ENCODE results near the gene ZNF438. TPM values are rescaled to one million over a fixed set of nuclear protein-coding genes. Genes with fewer than 3 reads are reported as not detected.
"Not testable (repeated sequence)": the region's sequence is repeated elsewhere in the genome, so short reads cannot be mapped to it uniquely, and the experiment has no call there.

ZNF438 gene
- total and polyA plus RNA-seq, 4 donors, result 7.8 to 19.2 (median 10.2) TPM

DNA sequence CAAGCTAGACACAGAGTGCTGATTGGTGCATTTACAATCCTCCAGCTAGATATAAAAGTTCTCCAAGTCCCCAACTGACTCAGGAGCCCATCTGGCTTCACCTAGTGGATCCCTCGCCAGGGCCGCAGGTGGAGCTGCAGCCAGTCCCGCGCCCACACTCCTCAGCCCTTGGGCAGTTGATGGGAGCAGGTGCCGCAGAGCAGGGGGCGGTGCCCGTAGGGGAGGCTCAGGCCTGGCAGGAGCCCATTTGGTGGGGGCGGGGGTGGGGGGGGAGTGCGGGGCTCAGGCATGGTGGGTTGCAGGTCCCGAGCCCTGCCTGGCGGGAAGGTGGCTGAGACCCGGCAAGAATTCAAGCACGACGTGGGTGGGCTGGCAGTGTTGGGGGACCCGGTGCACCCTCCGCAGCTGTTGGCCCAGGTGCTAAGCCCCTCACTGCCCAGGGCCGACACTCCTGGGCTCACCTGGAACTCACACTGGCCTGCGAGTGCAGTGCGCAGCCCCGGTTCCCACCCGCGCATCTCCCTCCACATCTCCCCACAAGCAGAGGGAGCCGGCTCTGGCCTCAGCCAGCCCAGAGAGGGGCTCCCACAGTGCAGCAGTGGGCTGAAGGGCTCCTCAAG, 101.7 kb downstream of the ZNF438 start:
- peaks cover 0 to 7% (median 0%) of the 10 kb centered on the region in 4 donors for H3K36me3 ChIP-seq (ENCODE audit: control insufficient read depth in 4 of 4, insufficient read depth in 4 of 4, low read length in 4 of 4)
- DNase-seq (no peak), ATAC-seq (ENCODE audit: insufficient read depth, low FRiP score) (no peak)
- 94 to 98% methylated on average over 23 of the region's 23 CpGs for WGBS, 2 donors
- no peaks in the 10 kb centered on the region for H3K4me1 ChIP-seq (ENCODE audit: control insufficient read depth in 5 of 5, insufficient read depth in 5 of 5, low read length in 5 of 5)
- no peak overlapping the region for H3K27ac ChIP-seq (ENCODE audit: low read depth in 1 of 2, low read length in 1 of 2)
- no peak overlapping the region for H3K4me3 ChIP-seq
- H3K9me3 ChIP-seq (ENCODE audit: control insufficient read depth in 4 of 4, insufficient read depth in 3 of 4, low read length in 3 of 4), result peaks cover 0 to 3% (median 0%) of the 10 kb centered on the region in 4 donors
- TF ChIP-seq, protein P1, sequence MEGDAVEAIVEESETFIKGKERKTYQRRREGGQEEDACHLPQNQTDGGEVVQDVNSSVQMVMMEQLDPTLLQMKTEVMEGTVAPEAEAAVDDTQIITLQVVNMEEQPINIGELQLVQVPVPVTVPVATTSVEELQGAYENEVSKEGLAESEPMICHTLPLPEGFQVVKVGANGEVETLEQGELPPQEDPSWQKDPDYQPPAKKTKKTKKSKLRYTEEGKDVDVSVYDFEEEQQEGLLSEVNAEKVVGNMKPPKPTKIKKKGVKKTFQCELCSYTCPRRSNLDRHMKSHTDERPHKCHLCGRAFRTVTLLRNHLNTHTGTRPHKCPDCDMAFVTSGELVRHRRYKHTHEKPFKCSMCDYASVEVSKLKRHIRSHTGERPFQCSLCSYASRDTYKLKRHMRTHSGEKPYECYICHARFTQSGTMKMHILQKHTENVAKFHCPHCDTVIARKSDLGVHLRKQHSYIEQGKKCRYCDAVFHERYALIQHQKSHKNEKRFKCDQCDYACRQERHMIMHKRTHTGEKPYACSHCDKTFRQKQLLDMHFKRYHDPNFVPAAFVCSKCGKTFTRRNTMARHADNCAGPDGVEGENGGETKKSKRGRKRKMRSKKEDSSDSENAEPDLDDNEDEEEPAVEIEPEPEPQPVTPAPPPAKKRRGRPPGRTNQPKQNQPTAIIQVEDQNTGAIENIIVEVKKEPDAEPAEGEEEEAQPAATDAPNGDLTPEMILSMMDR (IDR thresholded peaks at IDR 0.05; ENCODE audit: control extremely low read depth, extremely low read depth), result no peak
- H3K9ac ChIP-seq (ENCODE audit: insufficient read depth in 1 of 2, low read length in 2 of 2), result no peak overlapping the region
- H3K27me3 ChIP-seq (ENCODE audit: control insufficient read depth in 3 of 3, insufficient read depth in 3 of 3, low read length in 2 of 3), result no peaks in the 10 kb centered on the region

GRCh38 chr10:30929311-30929729, 102.3 kb downstream of the ZNF438 start:
- H3K27ac ChIP-seq (ENCODE audit: low read depth in 1 of 2, low read length in 1 of 2); H3K4me1 ChIP-seq (ENCODE audit: control insufficient read depth in 5 of 5, insufficient read depth in 5 of 5, low read length in 5 of 5); H3K9ac ChIP-seq (ENCODE audit: insufficient read depth in 1 of 2, low read length in 2 of 2); DNase-seq; H3K27me3 ChIP-seq (ENCODE audit: control insufficient read depth in 3 of 3, insufficient read depth in 3 of 3, low read length in 2 of 3); ATAC-seq (ENCODE audit: insufficient read depth, low FRiP score); H3K9me3 ChIP-seq (ENCODE audit: control insufficient read depth in 4 of 4, insufficient read depth in 3 of 4, low read length in 3 of 4); H3K4me3 ChIP-seq; H3K36me3 ChIP-seq (ENCODE audit: control insufficient read depth in 4 of 4, insufficient read depth in 4 of 4, low read length in 4 of 4): not testable (repeated sequence)
- 52 to 71% methylated on average over 10 of the region's 10 CpGs for WGBS, 2 donors

DNA sequence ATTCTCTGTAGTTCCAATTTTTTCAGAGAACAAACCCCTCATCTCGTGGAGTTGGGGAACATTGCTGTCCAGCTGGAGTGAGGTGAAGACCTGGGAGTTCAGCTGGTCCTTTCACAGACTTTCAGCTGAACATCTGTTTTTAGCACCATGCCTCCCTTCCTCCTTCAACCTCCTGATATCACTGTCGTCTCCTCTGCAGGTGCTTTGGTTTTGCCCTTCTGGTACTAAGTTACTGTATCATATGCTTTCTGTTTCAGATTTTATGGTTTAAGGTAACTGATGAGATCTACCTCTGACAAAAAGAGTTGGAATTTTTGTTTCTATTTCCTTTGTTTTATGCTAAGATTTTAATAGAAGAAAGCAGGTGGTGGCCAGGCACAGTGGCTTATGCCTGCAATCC, 102.9 kb downstream of the ZNF438 start:
- Histone ChIP-seq H3K4me3 (no peak overlapping the region), H3K27me3 (ENCODE audit: control insufficient read depth in 3 of 3, insufficient read depth in 3 of 3, low read length in 2 of 3) (no peaks in the 10 kb centered on the region)
- WGBS, 2 donors, result 88 to 89% methylated on average over 2 of the region's 2 CpGs

GRCh38 chr10:30918651-30919050, 113.0 kb downstream of the ZNF438 start:
- no peak for ATAC-seq (ENCODE audit: insufficient read depth, low FRiP score)
- no peaks in the 10 kb centered on the region for H3K9me3 ChIP-seq (ENCODE audit: control insufficient read depth in 4 of 4, insufficient read depth in 3 of 4, low read length in 3 of 4)

More for the DNA sequence above, 102.9 kb downstream of the ZNF438 start:
- Histone ChIP-seq H3K27ac (ENCODE audit: low read depth in 1 of 2, low read length in 1 of 2) (no peak overlapping the region), H3K36me3 (ENCODE audit: control insufficient read depth in 4 of 4, insufficient read depth in 4 of 4, low read length in 4 of 4) (peaks cover 0 to 6% (median 1%) of the 10 kb centered on the region in 4 donors), H3K9ac (ENCODE audit: insufficient read depth in 1 of 2, low read length in 2 of 2) (no peak overlapping the region), H3K9me3 (ENCODE audit: control insufficient read depth in 4 of 4, insufficient read depth in 3 of 4, low read length in 3 of 4) (peaks cover 0 to 5% (median 2%) of the 10 kb centered on the region in 4 donors), H3K4me1 (ENCODE audit: control insufficient read depth in 5 of 5, insufficient read depth in 5 of 5, low read length in 5 of 5) (no peaks in the 10 kb centered on the region)
- no peak for DNase-seq
- ATAC-seq (ENCODE audit: insufficient read depth, low FRiP score), result no peak
- TF ChIP-seq, protein P1 (IDR thresholded peaks at IDR 0.05; ENCODE audit: control extremely low read depth, extremely low read depth), result no peak

More at GRCh38 chr10:30918651-30919050, 113.0 kb downstream of the ZNF438 start:
- no peaks in the 10 kb centered on the region for H3K27me3 ChIP-seq (ENCODE audit: control insufficient read depth in 3 of 3, insufficient read depth in 3 of 3, low read length in 2 of 3)
- TF ChIP-seq, protein P1 (IDR thresholded peaks at IDR 0.05; ENCODE audit: control extremely low read depth, extremely low read depth), result no peak
- H3K27ac ChIP-seq (ENCODE audit: low read depth in 1 of 2, low read length in 1 of 2), result no peak overlapping the region
- no peak overlapping the region for H3K9ac ChIP-seq (ENCODE audit: insufficient read depth in 1 of 2, low read length in 2 of 2)
- H3K36me3 ChIP-seq (ENCODE audit: control insufficient read depth in 4 of 4, insufficient read depth in 4 of 4, low read length in 4 of 4), result no peaks in the 10 kb centered on the region
- WGBS, 2 donors, result 96 to 99% methylated on average over 2 of the region's 2 CpGs
- peaks cover 0 to 11% (median 0%) of the 10 kb centered on the region in 5 donors for H3K4me1 ChIP-seq (ENCODE audit: control insufficient read depth in 5 of 5, insufficient read depth in 5 of 5, low read length in 5 of 5)
- DNase-seq, result no peak
- no peak overlapping the region for H3K4me3 ChIP-seq

All from lung (tissue), 12 donors.